Cardiac fibroblast (primary cell): ENCODE data around the gene SCUBE1.

Experiments
- DNase-seq, 2 donors: peaks; one replicate each; pipeline versions ENCODE4 v3.0.0 to v3.0.0-alpha.2; 2010; ENCODE audit warnings: low read depth in 2 of 2
- H3K4me3 ChIP-seq, 2 donors: replicated peaks in 1 of 2; 1 replicate in 1 of 2; 2 replicates in 1 of 2; pipeline ENCODE4 v1.5.1; 2011; ENCODE audit warnings: low read depth in 2 of 2, low read length in 2 of 2, mild to moderate bottlenecking in 2 of 2, moderate library complexity in 1 of 2
- TF ChIP-seq, protein P1 (sequence below): IDR thresholded peaks from one replicate; pipeline ENCODE4 v1.5.1; 2011; ENCODE audit warnings: low read depth, mild to moderate bottlenecking, low read length, inconsistent platforms

SCUBE1 gene

DNA sequence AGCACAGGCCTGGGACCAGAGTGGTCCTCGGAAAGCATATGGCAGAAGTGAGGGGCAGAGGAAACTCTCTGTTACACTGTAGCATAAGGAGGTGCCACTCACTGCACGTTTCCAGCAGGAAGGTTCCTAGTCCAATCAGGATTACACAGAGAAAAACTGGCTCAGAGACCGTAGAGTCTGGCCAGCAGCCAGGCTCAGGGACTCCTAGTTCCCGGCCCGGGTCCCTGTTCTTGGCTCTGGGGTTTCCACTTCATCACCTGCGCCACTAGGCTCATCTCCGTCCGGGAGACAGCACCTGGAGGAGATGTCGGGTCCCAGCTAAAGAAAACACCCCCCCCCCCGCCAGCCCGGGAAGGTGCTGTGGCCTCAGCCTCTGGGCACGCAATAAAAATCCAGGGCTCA lies 157.3 kb downstream of the SCUBE1 start:
- peak in 1 of 2 donors; percentile 48 for DNase-seq
- TF ChIP-seq, protein P1, sequence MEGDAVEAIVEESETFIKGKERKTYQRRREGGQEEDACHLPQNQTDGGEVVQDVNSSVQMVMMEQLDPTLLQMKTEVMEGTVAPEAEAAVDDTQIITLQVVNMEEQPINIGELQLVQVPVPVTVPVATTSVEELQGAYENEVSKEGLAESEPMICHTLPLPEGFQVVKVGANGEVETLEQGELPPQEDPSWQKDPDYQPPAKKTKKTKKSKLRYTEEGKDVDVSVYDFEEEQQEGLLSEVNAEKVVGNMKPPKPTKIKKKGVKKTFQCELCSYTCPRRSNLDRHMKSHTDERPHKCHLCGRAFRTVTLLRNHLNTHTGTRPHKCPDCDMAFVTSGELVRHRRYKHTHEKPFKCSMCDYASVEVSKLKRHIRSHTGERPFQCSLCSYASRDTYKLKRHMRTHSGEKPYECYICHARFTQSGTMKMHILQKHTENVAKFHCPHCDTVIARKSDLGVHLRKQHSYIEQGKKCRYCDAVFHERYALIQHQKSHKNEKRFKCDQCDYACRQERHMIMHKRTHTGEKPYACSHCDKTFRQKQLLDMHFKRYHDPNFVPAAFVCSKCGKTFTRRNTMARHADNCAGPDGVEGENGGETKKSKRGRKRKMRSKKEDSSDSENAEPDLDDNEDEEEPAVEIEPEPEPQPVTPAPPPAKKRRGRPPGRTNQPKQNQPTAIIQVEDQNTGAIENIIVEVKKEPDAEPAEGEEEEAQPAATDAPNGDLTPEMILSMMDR: no peak
- peak overlapping the region; percentile 70 to 71 for H3K4me3 ChIP-seq

DNA sequence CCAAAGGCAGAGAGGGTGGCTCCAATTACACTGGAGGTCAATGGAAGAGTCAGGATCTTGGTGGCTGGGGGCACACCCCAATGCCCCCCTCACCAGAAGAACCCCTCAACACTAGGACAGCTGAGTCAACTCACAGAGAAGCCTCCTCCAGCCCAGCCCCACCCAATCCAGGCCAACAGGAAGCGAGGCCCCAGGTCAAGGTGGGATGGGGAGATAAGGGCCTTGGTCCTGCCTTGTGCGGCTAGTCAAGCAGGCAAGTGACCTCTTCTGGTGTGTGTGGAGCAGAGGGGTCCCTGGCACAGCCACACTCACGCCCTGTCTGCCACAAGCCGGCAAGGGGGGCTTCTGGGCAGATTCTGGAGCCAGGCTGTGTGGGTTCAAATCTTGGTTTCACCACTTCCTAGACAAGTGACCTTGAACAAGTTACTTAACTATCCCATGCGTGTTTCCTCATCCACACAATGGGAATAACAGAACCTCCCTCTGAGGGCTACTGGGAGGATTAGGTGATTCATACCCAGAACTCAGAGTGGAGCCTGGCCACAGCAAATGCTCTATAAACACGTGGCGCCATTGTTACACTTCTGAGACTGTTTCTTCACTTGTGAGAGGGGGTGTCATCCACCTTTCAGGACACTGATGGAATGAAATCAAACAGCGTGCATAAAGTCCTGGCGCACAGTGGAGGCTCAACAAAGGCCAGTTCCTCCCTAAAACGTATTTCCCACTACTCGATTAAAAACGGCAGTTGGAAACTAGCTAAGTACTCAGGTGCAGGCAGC lies 159.5 kb downstream of the SCUBE1 start:
- DNase-seq: peak; percentile 44 to 90
- H3K4me3 ChIP-seq: no peak overlapping the region
- TF ChIP-seq, protein P1: no peak

DNA sequence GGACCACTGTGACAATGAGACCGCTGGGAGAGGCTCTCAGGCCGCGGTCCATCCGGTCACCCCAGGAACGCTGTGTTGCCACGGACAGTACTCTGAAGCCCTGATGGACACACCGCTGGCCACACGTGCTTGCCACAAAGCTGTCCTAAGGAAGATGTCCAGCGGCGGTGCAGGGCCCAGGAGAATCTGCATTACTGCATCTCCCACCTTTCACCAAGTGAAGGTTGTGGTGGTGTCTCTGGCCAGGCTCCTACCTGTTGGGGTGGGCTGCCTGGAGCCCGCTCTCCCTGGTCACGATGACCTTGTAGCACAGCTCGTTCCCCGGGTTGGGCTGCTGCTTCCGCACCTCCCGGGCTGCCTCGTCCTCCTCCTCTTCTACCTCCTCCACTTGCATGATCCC lies 160.4 kb downstream of the SCUBE1 start:
- TF ChIP-seq, protein P1: no peak
- no peak for DNase-seq
- H3K4me3 ChIP-seq: no peak overlapping the region

DNA sequence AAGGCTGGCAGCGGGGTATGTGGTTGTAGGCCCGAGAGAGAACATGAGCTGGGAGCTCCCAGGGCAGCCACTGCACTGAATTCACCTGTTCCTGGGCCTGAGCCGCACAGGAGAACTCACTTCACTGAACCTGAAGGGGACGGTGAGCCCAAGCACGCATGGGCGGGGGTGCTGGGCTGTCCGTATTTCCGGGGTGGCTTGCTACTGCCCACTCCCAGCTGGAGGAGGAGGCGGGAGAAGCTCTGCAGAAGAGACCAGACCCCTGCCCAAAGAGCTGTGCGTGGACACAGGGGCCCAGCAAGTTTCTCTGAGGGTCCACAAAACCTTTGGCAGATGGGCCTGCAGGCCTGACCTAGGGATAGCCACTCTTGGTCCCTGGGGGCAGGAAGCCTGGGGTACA lies 161.1 kb downstream of the SCUBE1 start:
- DNase-seq: no peak
- TF ChIP-seq, protein P1: no peak
- H3K4me3 ChIP-seq: no peak overlapping the region

DNA sequence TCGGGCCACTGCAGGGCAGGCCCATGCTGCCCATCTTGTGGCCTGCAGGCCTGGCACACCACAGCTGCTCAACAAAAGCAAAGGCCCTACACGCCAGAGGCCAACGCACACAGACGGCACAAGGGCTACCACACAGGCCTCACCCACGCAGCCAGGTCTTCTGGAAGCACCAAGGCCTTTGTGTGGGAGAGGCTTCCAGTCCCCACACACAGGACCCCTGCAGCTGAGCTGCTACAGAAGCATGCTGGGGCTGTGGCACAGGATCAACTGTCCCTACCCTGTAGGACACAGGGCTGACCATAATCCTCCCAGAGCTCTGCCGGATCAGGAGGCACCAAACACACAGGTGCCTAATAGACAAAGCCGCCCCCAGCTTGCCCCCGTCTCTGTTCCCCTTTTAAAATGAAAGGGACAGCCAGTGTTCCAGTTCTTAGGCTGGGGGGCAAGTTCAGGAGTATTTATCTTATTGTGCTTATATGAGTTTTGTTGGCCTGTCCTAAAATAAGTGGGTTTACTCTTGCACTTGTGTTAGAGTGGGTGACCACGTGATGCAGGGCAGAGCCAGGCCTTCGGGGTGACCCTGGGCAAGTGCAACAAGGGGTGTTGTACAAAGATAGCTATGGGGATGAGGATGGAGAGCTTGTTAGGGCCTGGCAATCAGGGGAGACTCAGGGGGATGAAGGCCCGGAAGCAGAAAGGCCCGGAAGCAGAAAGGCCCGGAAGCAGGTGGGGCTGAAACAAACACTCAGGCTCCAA lies 161.7 kb downstream of the SCUBE1 start:
- H3K4me3 ChIP-seq: no peak overlapping the region
- TF ChIP-seq, protein P1: no peak
- DNase-seq: no peak

DNA sequence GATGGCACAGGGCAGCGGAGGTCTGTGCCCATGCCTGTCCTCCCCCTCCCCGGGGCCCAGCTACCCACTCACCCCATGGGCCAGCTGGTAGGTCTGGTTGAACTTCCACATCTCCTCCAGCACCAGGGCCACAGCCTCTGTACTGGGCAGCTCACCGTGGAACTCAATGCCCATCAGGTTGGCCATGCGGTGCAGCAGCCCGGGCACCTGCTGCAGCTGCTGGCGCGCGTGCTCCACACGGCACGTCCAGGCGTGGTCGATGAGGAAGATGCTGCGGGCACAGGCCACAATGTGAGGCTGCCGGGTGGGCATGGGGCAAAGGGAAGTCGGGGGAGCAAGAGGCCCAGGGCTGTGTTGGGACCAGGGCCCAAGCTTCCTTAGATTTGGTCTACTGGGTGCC lies 162.5 kb downstream of the SCUBE1 start:
- TF ChIP-seq, protein P1: no peak
- DNase-seq: no peak

More for the DNA sequence above, 162.5 kb downstream of the SCUBE1 start:
- no peak overlapping the region for H3K4me3 ChIP-seq
